ENCODE results near the gene HDAC1.

GRCh38 chr1:32303997-32304622 is 12.2 kb downstream of the HDAC1 start:
- TF ChIP-seq POLR2A (IDR thresholded peaks at IDR 0.05) (no peak), CTCF (IDR thresholded peaks at IDR 0.05) (no peak)
